ENCODE data around the gene AFAP1L2. TPM values are rescaled to one million over a fixed set of nuclear protein-coding genes. Genes with fewer than 3 reads are reported as not detected.

AFAP1L2 gene
- total RNA-seq, 2 experiments from 2014 or later: 3.8 to 5.0 TPM

DNA sequence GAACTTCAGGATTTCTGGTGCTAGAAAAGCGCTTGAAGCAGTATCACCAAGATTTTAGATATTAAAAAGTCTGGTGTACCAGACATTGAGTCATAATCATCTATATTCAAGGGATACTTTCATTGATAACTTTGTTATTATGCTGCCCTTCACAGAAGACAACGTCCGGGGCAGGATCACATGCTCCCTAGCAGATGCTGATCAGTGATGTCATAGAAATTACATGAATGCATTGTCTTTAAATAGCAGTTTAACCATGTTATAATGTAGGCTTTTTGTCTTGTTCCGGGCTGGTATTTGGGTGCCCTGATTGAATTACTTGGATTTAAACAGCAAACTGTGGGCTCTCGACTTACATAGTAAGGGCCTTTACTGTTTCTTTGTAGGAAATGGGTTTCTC is 111.2 kb downstream of the AFAP1L2 start:
- POLR2A ChIA-PET: no interaction called here
- peaks cover 5% of the 10 kb centered on the region for H3K4me1 Mint-ChIP-seq
- H3K4me3 Mint-ChIP-seq: no peak overlapping the region
- no peak overlapping the region for H3K27ac Mint-ChIP-seq
- H3K27me3 Mint-ChIP-seq: no peaks in the 10 kb centered on the region
- H3K36me3 Mint-ChIP-seq: peaks cover 35% of the 10 kb centered on the region
- peaks cover 14% of the 10 kb centered on the region for H3K9me3 Mint-ChIP-seq
- DNase-seq: no peak
- no peak for ATAC-seq (ENCODE audit: low read depth)

DNA sequence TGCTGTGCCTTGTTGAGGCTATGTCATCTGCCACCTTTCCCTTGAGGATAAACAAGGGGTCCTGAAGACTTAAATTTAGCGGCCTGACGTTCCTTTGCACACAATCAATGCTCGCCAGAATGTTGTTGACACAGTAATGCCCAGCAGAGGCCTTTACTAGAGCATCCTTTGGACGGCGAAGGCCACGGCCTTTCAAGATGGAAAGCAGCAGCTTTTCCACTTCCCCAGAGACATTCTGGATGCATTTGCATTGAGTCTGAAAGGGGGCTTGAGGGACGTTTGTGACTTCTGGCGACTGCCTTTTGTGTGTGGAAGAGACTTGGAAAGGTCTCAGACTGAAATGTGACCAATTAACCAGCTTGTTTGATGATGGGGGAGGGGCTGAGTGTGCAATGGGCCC is 112.8 kb downstream of the AFAP1L2 start:
- Mint-ChIP-seq H3K4me1 (peaks cover 5% of the 10 kb centered on the region), H3K27ac (no peak overlapping the region), H3K36me3 (peaks cover 22% of the 10 kb centered on the region), H3K27me3 (no peaks in the 10 kb centered on the region), H3K4me3 (no peak overlapping the region), H3K9me3 (peaks cover 14% of the 10 kb centered on the region)
- ATAC-seq (ENCODE audit: low read depth): no peak
- POLR2A ChIA-PET: no interaction called here
- no peak for DNase-seq

DNA sequence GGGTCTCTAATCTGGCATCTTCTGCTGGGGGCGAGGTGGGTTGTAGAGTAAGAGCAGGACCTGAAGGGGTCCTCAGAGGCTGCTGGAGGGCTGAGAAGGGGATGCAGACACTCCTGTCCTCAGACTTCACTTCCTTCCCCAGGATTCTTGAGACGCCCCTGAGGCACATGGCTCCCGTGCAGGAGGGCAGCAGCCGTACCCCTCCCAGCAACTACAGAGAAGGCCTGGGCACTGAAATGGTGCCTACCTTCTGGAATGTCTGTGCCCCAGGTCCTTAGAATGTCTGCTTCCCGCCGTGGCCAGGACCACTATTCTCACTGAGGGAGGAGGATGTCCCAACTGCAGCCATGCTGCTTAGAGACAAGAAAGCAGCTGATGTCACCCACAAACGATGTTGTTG is 113.2 kb downstream of the AFAP1L2 start:
- DNase-seq: no peak
- Mint-ChIP-seq H3K36me3 (peaks cover 18% of the 10 kb centered on the region), H3K9me3 (peaks cover 10% of the 10 kb centered on the region), H3K27ac (no peak overlapping the region), H3K4me1 (peaks cover 5% of the 10 kb centered on the region), H3K4me3 (no peak overlapping the region), H3K27me3 (no peaks in the 10 kb centered on the region)
- POLR2A ChIA-PET: no interaction called here
- no peak for ATAC-seq (ENCODE audit: low read depth)

DNA sequence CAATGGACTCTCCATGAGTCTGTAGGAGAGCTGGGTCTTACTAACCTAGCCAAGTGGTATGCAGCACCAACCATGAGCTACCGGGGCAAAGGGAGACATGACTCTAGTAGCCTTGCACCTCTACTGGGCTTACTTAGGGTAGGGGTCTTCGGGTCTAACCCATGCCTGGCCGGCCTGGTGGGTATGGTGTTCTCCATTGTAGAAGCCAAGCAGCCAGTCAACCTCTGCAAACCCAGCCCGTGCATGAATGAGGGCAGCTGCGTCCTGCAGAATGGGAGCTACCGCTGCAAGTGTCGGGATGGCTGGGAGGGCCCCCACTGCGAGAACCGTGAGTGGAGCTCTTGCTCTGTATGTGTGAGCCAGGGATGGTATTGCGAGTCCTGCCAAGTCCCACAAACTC is 114.3 kb downstream of the AFAP1L2 start:
- no peak for ATAC-seq (ENCODE audit: low read depth)
- POLR2A ChIA-PET: no interaction called here
- no peak overlapping the region for H3K27ac Mint-ChIP-seq

DNA sequence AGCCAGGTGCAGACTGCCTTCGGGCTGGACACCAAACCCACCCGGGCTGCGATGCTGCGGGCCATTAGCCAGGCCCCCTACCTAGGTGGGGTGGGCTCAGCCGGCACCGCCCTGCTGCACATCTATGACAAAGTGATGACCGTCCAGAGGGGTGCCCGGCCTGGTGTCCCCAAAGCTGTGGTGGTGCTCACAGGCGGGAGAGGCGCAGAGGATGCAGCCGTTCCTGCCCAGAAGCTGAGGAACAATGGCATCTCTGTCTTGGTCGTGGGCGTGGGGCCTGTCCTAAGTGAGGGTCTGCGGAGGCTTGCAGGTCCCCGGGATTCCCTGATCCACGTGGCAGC is 115.2 kb downstream of the AFAP1L2 start:
- H3K4me1 Mint-ChIP-seq: peaks cover 5% of the 10 kb centered on the region

More for the DNA sequence above, 114.3 kb downstream of the AFAP1L2 start:
- Mint-ChIP-seq H3K9me3 (peaks cover 5% of the 10 kb centered on the region), H3K4me1 (peaks cover 5% of the 10 kb centered on the region), H3K36me3 (peaks cover 7% of the 10 kb centered on the region), H3K27me3 (no peaks in the 10 kb centered on the region), H3K4me3 (no peak overlapping the region)
- no peak for DNase-seq

DNA sequence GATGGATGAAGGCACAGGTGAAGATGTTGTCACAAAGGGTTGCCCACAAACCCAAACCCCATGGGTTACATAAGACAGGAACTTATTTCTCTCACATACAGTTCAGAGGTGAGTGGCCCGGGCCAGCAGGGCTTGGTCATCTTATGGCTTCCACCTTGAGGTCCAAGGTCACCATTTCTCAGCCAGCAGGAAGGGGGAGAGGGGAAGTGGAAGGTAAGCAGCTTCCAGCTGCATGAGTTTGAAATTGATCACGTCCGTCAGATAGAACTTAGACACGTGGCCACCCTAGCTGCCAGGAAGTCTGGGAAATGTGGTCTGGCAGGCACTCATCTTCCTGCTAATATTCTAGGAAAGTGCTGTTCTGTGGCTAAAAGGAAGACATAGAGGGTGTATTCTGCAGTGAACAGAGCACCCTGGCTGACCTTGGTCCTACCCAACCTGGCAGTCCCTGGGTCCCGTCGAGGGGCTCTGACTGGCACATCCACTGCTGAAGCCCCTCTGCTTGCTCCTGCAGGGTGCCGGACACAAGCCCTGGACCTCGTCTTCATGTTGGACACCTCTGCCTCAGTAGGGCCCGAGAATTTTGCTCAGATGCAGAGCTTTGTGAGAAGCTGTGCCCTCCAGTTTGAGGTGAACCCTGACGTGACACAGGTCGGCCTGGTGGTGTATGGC is 115.7 kb downstream of the AFAP1L2 start:
- Mint-ChIP-seq H3K27me3 (no peaks in the 10 kb centered on the region), H3K9me3 (no peaks in the 10 kb centered on the region), H3K36me3 (no peaks in the 10 kb centered on the region), H3K4me1 (peaks cover 5% of the 10 kb centered on the region), H3K27ac (no peak overlapping the region), H3K4me3 (peak overlapping the region; percentile 20)
- ATAC-seq (ENCODE audit: low read depth) (no peak), DNase-seq (no peak)
- POLR2A ChIA-PET: no interaction called here

More for the DNA sequence above, 115.2 kb downstream of the AFAP1L2 start:
- POLR2A ChIA-PET: no interaction called here
- Mint-ChIP-seq H3K9me3 (no peaks in the 10 kb centered on the region), H3K4me3 (no peak overlapping the region), H3K27me3 (no peaks in the 10 kb centered on the region), H3K27ac (no peak overlapping the region), H3K36me3 (no peaks in the 10 kb centered on the region)
- DNase-seq (no peak), ATAC-seq (ENCODE audit: low read depth) (no peak)

DNA sequence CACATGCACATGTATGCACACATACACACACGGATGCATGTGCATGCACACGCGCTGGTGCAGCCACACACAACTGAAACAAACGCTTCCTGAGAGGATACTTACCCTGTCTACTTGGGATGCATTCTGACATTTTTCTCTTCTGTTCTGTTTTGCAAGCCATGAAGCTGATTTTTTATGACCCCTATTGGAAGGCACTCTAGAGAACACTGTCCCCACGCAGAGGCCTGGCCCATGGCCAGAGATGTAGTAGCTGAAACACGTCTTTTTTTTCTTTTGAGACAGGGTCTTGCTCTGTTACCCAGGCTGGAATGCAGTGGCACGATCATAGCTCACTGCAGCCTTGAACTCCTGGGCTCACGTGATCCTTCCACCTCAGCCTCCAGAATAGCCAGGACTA is 117.4 kb downstream of the AFAP1L2 start:
- no peak for ATAC-seq (ENCODE audit: low read depth)
- Mint-ChIP-seq H3K27ac (no peak overlapping the region), H3K27me3 (no peaks in the 10 kb centered on the region), H3K9me3 (no peaks in the 10 kb centered on the region), H3K4me1 (peaks cover 5% of the 10 kb centered on the region), H3K36me3 (no peaks in the 10 kb centered on the region), H3K4me3 (no peak overlapping the region)
- POLR2A ChIA-PET: no interaction called here
- no peak for DNase-seq

DNA sequence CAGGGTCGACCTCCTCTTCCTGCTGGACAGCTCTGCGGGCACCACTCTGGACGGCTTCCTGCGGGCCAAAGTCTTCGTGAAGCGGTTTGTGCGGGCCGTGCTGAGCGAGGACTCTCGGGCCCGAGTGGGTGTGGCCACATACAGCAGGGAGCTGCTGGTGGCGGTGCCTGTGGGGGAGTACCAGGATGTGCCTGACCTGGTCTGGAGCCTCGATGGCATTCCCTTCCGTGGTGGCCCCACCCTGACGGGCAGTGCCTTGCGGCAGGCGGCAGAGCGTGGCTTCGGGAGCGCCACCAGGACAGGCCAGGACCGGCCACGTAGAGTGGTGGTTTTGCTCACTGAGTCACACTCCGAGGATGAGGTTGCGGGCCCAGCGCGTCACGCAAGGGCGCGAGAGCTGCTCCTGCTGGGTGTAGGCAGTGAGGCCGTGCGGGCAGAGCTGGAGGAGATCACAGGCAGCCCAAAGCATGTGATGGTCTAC is 118.3 kb downstream of the AFAP1L2 start:
- ATAC-seq (ENCODE audit: low read depth): no peak
- Mint-ChIP-seq H3K27ac (no peak overlapping the region), H3K4me3 (no peak overlapping the region), H3K36me3 (no peaks in the 10 kb centered on the region), H3K9me3 (no peaks in the 10 kb centered on the region), H3K27me3 (no peaks in the 10 kb centered on the region), H3K4me1 (peaks cover 5% of the 10 kb centered on the region)
- POLR2A ChIA-PET: no interaction called here
- no peak for DNase-seq

DNA sequence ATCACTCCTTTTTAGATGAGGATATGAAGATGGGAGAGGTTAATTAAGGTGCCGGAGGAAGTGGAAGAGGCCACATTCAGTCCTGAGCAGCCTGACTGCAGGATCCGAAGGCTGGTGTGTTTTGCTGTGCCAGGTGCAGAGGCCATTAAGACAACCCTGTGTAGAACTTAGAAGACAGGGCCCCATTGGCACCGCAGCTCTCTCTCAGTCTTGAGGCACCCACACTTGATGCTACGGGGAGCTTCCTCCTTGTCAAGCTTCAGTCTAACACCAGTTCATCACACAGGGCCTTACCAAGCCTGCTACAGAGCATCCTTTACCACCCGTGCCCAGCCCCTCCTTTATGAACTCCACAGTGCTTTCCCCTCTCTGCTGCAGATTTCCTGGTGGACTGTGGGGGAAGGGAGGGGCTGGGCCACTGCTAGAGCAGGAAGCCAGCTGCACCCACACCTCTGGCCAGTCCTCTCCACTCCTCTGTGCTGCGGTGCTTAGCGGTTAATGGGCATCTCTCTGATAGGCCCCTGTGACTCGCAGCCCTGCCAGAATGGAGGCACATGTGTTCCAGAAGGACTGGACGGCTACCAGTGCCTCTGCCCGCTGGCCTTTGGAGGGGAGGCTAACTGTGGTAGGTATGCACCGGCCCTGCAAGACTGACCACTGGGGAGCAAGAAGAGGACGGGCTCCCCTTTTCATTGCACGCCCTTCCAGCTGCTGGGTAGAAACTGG is 119.8 kb downstream of the AFAP1L2 start:
- no peak overlapping the region for H3K4me3 Mint-ChIP-seq

DNA sequence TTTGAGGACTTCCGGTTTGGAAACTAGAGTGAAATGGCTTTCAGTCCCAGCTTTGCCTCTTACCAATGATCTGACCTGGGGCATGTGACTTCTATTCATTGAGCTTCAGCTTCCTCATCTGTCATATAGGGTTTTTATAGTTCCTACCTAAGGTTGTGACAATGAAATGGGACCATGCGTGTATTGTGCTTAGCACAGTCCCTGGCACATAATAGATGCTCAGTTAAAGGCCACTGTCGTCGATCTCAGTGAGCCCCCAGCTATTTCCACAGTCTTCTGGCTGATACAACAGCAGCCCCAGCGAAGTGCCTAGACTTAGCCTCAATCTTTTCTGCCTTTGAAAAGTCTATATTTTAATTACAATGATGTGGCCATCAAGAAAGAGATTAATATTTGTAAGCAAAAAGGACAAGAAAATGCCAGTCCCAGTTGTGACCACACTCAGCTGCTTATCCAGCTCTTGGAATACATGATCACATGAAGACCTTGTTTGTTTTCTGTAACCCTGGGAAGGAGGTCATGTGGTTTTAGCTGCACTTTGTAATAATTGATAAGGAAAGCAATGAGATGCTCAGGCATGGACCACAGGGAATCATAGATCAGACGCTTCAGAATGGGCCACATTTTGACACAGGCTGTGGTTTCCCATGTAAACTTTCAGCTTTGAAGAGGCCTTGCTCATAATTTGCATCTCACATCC is 120.6 kb downstream of the AFAP1L2 start:
- Mint-ChIP-seq H3K27ac (no peak overlapping the region), H3K9me3 (no peaks in the 10 kb centered on the region), H3K4me1 (peaks cover 5% of the 10 kb centered on the region), H3K27me3 (no peaks in the 10 kb centered on the region), H3K4me3 (no peak overlapping the region), H3K36me3 (no peaks in the 10 kb centered on the region)
- DNase-seq: no peak
- POLR2A ChIA-PET: no interaction called here
- no peak for ATAC-seq (ENCODE audit: low read depth)

More for the DNA sequence above, 119.8 kb downstream of the AFAP1L2 start:
- no peaks in the 10 kb centered on the region for H3K9me3 Mint-ChIP-seq
- H3K27me3 Mint-ChIP-seq: no peaks in the 10 kb centered on the region
- no peak for ATAC-seq (ENCODE audit: low read depth)
- H3K27ac Mint-ChIP-seq: no peak overlapping the region
- H3K36me3 Mint-ChIP-seq: no peaks in the 10 kb centered on the region
- peaks cover 5% of the 10 kb centered on the region for H3K4me1 Mint-ChIP-seq
- no peak for DNase-seq
- POLR2A ChIA-PET: no interaction called here

DNA sequence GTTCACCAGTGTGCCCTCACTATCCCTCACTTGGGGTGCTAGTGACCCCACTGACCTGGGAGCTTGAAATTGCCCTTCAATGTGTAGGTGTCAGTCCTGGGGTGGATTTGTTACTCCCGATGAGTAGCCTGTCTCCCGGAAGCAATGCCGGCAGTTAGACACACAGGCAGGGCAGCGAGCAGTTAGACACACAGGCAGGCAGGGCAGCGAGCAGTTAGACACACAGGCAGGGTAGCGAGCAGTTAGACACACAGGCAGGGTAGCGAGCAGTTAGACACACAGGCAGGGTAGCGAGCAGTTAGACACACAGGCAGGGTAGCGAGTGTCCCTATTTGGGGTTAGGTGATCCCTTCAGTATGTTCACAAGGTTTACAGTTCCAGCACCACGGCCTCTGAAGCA is 121.2 kb downstream of the AFAP1L2 start:
- H3K9me3 Mint-ChIP-seq: no peaks in the 10 kb centered on the region
- POLR2A ChIA-PET: no interaction called here
- no peaks in the 10 kb centered on the region for H3K36me3 Mint-ChIP-seq
- H3K4me1 Mint-ChIP-seq: peaks cover under 1% of the 10 kb centered on the region
- H3K27ac Mint-ChIP-seq: no peak overlapping the region
- no peak for DNase-seq
- no peak overlapping the region for H3K4me3 Mint-ChIP-seq
- H3K27me3 Mint-ChIP-seq: no peaks in the 10 kb centered on the region
- ATAC-seq (ENCODE audit: low read depth): no peak

DNA sequence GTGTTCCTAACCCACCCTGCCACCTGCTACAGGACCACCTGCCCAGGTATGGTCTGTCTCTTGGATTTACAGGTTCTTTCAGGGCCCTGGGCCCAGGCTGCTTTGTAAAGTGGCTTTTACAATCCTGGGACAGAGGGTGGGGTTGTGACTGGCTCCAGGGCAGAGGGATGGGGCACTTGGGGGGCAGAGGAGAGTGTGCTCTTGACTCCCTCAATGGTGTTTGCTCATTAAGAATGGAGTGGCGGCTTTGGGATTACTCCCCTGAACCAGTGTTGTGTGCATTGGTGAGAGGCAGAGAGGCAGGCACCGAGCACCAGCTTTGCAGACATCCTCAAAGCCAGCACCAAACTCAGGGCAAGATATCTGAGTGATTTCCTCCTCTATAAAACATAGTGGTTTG is 121.8 kb downstream of the AFAP1L2 start:
- POLR2A ChIA-PET: no interaction called here
- Mint-ChIP-seq H3K4me3 (no peak overlapping the region), H3K36me3 (no peaks in the 10 kb centered on the region), H3K9me3 (no peaks in the 10 kb centered on the region), H3K27ac (no peak overlapping the region), H3K27me3 (no peaks in the 10 kb centered on the region), H3K4me1 (no peaks in the 10 kb centered on the region)
- DNase-seq (no peak), ATAC-seq (ENCODE audit: low read depth) (no peak)

DNA sequence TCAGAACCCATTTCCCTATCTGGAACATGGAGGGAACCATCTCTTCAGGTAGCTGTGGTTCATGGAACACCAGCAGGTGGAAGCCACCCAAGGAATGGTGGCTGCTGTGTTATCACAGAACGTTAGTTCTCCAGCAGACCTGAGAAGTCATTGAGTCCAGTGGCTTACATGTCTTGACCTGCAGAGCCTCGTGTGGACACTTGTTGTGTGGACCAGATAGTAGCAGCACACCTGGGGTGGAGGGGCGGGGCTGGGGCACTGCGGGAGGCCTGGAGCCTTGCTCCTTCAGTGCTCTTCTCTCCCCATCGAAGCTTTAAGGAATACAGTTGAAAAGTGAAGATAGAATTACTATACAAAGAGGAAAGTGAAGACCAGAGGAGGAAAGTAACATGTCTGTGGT is 122.8 kb downstream of the AFAP1L2 start:
- POLR2A ChIA-PET: no interaction called here
- Mint-ChIP-seq H3K36me3 (no peaks in the 10 kb centered on the region), H3K27me3 (no peaks in the 10 kb centered on the region), H3K9me3 (no peaks in the 10 kb centered on the region), H3K27ac (no peak overlapping the region), H3K4me1 (no peaks in the 10 kb centered on the region), H3K4me3 (no peak overlapping the region)
- no peak for ATAC-seq (ENCODE audit: low read depth)
- no peak for DNase-seq

DNA sequence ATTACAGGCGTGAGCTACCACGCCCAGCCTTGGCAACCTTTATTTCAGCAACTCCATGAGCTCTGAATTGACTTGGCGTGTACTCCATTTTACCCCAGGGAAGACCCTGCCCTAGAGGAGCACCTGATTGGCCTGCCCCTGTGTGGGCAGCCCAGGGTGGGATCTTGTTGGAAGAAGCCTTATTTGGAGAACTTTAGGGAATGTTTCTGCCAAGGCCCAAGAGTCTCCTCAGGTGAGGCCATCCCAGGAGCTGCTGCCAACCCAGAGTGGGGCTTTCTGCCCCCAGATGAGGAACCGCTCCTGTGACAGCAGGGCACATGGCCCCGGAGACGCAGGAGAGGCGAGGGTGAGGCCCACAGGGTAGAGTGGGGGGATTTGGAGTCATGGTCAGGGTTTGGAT is 123.3 kb downstream of the AFAP1L2 start:
- H3K36me3 Mint-ChIP-seq: no peaks in the 10 kb centered on the region
- POLR2A ChIA-PET: no interaction called here
- H3K9me3 Mint-ChIP-seq: no peaks in the 10 kb centered on the region
- no peak for ATAC-seq (ENCODE audit: low read depth)
- DNase-seq: no peak
- H3K27me3 Mint-ChIP-seq: no peaks in the 10 kb centered on the region
- no peak overlapping the region for H3K27ac Mint-ChIP-seq
- H3K4me3 Mint-ChIP-seq: no peak overlapping the region
- no peaks in the 10 kb centered on the region for H3K4me1 Mint-ChIP-seq
